GM21825 (cell line): ENCODE results near the gene NLRC5.
"Not testable (repeated sequence)": the region's sequence is repeated elsewhere in the genome, so short reads cannot be mapped to it uniquely, and the experiment has no call there.

Experiments used
- ATAC-seq: cut with Tn5 transposase; IDR thresholded peaks from one replicate; pipeline ENCODE4 v1.9.1; 2021; ENCODE audit warnings: mild to moderate bottlenecking, moderate library complexity; ENCODE audit not compliant: unreplicated experiment

NLRC5 gene

DNA sequence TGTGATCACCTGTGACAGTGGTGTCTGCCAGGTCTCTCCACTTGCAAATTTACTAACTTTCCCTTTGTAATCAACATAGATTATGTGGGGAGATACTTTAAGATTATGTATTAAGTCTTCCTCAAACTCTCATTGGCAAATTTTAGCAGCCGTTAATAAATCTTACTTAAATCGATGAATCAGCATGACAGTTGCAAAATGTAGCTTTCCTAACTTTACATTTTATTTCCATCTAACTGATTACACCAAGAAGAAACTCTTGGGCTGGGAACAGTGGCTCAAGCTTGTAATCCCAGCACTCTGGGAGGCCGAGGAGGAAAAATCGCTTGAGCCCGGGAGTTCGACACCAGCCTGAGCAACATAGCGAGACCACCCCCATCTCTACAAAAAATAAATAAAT, 79.7 kb downstream of the NLRC5 start:
- no peak for ATAC-seq

DNA sequence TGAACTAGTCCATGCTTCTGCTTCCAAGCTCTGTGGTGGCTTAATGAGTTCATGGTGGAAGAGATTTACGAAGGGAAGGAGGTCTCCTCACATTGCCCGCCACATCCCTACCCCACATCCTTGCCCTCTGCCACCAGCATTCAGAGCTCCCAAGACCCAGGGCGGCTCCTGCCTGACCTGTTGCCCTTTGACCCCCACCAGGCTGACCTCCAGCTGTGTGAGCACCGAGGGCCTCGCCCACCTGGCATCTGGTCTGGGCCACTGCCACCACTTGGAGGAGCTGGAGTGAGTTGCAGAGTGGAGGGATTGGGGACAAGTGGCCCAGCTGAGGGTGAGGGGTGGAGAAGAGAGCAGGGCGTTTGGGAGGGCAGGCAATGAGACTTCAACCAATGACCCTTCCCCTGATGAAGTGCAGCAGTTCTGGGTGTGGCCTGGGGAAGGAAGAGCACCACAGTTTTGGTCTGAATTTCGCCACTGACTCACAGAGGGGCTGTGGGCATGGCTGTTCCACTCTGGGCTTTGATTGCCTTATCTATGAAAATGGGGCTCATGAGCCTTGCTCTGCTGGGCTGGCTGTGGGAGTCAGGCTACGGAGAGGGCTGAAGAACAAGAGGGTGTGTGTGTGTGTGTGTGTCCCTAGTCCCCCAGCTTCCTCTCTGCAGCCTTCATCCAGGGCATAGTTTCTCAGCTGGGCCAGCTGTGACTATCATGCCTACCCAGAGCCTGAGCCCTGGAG, 80.4 kb downstream of the NLRC5 start:
- ATAC-seq: no peak

DNA sequence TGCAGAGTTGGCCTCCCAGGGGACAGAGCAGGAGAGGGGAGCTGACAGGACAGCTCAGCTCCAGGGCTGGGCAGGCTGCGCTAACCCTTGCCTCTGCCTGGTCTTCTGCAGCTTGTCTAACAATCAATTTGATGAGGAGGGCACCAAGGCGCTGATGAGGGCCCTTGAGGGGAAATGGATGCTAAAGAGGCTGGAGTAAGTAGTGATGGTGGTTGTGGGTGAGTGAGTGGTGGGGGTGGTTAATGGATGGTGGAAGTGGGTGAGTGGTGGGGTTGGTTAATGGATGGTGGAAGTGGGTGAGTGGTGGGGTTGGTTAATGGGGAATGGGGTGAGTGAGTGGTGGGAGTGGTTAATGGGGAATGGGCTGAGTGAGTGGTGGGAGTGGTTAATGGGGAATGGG, 81.1 kb downstream of the NLRC5 start:
- no peak for ATAC-seq

DNA sequence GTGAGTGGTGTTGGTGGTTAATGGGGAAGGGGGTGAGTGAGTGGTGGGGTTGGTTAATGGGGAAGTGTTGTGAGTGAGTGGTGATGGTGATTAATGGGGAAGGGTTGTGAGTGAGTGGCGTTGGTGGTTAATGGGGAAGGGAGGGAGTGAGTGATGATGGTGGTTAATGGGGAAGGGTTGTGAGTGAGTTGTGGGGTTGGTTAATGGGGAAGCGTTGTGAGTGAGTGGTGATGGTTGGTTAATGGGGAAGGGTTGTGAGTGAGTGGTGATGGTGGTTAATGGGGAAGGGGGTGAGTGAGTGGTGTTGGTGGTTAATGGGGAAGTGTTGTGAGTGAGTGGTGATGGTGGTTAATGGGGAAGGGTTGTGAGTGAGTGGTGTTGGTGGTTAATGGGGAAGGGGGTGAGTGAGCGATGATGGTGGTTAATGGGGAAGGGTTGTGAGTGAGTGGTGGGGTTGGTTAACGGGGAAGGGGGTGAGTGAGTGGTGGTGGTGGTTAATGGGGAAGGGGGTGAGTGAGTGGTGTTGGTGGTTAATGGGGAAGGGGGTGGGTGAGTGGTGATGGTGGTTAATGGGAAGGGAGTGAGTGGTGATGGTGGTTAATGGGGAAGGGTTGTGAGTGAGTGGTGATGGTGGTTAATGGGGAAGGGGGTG, 81.8 kb downstream of the NLRC5 start:
- ATAC-seq: not testable (repeated sequence)

DNA sequence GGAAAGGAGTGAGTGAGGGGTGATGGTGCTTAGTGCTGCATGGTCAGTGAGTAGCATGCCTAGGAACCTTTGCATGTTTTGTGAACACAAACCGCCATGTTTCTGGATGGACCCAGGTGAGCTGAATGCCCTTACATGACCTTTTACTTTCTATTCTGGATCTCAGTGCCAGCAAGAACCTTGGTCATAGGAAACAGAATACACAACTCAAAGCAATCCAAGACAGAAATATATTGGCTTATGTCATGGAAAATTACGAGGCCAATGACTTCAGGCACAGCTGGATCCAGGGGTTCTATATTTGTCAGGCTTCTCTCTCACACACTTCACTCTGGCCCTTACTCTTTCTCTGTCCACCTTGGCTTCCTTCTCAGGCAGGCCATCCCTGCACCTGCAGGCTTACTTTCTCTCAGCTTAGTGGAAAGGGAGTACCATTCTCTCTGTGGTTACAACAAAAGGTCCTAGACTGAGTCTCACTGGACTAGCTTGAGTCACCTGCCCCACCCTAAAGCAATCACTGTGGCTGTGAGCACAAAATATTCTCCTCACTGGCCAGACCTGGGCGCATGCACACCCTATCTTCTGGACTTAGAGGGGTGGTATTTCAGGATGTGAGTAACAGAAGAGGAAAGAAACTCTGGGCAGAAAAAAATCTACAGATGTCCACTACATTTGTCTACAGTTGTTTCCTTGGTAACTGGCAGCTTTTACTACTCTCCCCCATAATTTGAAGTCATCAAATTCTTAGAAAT, 82.7 kb downstream of the NLRC5 start:
- no peak for ATAC-seq

DNA sequence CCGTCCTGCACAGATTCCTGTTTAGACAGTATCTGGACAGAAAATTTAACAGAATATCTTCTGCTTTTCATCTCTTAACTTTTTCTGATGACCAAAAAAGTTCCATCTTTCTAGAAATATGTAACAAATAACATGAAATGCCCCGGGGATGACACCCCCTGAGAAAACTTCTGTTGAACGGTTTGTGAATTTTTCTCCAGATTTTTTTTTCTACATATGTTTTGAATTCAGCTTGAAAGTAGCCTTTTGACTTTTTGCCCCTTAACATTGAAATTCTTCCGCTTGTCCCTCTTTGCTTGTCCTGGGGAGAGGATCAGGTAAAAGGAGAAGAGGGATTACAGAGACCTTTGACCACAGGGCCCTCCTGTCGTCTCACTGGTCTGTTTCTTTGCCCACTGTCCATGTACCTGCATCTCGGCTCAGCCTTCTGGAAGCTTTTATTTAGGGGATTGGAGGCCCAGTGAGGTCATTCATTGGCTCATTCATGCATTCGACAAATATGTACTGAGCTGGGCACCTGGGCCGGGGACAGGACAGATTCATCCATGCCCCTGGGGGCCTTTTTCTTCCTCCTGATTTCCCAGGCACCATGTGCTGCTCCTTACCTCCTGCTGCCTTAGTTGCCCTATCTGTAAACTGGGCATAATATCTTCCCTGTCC, 83.4 kb downstream of the NLRC5 start:
- ATAC-seq: no peak

DNA sequence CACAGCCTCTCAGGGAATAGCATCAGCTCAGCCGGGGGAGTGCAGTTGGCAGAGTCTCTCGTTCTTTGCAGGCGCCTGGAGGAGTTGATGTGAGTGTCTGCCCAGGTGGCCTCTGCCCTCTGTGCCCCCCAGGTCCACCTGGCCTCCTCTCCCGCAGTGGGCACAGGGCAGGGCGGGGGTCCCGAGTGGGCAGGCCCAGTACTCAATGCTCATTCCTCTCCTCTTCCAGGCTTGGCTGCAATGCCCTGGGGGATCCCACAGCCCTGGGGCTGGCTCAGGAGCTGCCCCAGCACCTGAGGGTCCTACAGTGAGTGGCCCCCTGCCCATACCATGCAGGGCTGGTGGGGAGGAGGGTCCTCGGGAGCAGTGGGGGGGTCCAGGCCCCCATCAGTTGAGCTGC, 88.4 kb downstream of the NLRC5 start:
- no peak for ATAC-seq

DNA sequence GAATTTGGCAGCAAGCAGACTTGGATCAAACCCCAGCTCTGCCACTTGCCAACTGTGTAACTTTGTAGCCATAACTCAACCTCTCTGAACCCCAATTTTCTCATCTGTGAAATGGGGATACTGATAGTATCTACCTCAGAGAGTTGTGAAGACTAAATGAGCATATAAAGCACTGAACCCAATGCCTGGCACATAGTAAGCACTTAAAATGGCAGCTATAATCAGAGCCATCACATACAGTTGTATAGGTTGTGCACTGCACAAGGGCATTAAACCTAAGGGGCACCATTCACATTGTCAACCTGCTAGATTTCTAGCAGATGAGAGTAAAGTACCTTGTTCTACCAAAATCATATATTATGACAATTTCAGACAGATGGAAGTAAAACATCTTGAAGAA, 92.4 kb downstream of the NLRC5 start:
- no peak for ATAC-seq

DNA sequence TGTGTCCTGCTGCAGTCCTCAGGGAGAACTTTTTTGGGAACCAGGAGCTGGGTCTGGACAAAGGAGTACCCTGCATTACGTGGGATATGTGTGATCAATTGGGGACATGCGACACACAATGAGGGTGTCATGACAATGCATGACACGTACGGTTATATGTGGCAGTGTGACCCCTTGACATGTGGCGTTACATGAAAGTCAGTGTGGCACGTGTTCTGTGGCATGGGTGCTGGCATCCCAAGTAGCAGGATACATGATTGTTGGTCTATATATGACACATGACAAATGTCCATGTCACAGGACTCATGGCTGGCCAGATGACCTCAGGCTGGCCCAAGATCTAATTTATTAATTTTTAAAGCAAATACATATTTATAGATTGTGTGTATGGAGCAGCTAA, 93.3 kb downstream of the NLRC5 start:
- ATAC-seq: no peak

DNA sequence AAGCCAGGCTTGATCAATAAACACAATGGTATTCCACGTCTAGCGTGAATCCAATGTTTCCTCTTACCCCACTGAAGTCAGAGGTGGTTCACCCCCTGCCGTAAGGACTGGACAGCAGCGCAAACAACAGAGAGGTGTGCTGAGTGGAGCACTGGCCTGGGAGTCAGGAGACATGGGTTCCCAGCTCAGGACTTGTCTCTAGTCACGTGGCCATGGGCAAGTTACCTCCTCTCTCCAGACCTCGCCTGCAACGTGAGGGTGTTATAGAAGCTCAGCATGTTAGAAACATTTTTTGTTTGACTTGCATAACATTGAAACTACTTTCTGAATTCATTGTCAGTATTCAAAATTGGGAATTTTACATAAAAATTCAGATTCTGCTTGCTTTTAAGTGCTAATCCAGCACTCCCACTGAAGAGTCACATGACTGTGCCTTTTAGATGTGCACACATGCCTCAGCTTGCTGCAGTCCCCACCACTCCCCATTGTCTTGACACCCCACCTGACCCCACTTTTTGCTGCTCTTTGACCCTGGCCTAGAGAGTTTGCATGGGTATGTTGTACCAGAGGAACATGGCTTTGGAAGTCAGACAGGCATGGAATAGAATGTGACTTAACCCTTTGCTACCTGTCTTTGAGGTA, 94.2 kb downstream of the NLRC5 start:
- no peak for ATAC-seq

DNA sequence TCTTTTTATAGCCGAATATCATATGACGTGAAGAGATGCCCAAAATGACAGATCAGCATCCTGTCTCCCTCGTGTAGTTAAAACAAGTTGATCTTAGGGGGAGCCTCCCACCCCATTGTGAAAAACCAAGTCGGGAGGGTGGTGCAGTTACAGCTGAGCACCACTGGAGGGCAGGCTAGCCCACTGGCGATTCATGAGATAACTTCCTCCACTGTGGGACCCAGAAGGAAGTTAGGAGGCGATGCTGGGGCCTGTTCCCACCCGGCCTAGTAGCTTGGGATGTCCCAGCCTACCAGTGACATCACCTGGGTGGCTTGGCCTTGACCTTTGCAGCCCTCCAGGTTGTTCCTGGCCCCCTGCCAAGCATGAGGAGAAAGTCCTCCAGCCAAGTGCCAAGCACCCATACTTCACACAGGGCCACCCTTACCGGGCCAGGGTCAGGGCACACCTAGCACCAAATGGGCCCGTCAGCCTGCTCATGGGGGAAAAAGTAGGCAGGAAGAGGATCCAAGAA, 95.0 kb downstream of the NLRC5 start:
- no peak for ATAC-seq

DNA sequence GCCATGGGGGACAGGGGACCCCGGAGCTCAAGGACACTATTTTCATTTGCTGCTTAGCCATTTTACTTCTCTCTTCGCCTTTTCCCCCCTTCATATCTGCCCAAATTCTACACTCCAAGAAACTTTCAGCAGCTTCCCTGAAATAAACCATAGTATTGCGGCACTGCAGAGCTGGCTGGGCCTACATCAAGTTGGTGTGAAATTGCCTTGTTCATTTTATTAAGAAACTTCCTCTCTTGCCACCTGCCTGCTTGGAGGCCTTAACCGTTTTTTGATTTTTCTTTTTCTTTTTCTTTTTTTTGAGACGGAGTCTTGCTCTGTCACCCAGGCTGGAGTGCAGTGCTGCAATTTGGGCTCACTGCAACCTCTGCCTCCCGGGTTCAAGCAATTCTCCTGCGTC, 95.6 kb downstream of the NLRC5 start:
- no peak for ATAC-seq

DNA sequence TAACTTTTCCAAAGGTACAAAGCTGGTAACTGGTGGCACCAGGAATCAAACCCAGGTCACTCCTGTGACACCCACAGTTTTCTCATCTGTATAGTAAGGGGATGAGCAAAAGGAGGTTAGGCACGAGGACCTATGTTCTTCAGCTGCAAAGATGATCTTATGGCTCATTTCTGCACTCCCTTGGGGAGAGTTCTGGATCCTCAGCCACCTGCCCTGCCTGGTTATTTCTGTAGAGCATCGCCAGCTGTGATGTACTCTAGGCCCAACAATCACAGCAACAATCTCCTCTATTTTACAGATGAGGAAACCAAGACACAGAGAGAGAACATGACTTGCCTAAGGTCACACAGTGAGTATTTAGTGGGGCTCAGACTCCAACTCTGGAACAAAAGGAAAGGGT, 97.6 kb downstream of the NLRC5 start:
- ATAC-seq: no peak

DNA sequence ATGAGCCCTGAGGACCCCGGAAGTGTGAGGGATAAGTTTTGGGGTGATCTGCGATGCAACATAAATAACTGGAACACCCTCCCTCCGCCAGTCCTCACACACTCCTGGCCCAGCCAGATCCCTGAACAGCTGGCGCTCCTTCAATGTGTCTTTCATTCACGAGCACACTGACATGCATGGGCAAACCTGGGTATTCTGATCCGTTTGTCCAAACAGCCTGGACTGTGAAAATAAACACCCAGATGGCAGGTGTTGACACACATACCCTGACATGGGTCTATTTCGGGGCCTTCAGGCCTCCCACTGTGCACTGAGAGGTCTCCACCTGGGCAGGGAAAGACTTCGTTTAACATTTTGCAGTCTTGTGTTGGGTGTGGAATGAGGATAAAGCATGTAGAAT, 100.0 kb downstream of the NLRC5 start:
- ATAC-seq: no peak

DNA sequence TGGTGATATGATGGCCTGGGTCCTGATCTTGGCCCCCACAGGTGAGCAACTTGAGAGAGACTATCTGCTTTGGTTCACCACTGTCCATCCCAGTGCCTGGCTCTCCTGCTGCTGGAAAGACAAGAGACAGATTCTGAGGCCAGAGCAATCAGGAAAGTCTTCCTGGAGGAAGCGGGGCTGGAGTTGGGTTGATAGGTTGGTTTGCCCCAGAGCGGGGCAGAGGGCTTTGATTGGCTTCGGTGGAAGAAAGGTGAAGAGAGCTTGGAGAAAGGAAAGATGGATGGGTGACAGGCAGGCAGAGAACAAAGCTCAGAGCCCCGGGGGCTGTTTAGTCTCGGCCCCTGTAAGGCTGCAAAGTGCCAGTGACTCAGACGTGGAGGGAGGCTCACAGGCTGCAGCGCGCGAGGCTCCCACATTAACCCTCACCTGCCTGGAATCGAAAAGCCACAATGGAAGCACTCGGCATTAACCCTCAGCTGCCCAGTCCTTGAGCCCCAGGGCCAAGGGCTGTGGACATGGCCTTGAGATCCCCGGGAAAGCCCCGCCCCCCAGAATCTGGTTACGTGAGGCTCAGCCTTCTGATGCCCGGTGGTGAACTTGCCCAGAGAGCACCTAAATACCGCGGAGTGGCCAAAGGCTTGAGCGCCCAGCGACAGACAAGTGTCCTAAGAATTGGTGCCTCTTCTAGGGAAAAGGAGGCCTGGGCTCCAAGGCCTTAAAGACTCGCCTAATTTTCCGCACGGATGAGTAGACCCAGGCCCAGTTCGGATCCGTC, 102.0 kb downstream of the NLRC5 start:
- ATAC-seq: no peak

DNA sequence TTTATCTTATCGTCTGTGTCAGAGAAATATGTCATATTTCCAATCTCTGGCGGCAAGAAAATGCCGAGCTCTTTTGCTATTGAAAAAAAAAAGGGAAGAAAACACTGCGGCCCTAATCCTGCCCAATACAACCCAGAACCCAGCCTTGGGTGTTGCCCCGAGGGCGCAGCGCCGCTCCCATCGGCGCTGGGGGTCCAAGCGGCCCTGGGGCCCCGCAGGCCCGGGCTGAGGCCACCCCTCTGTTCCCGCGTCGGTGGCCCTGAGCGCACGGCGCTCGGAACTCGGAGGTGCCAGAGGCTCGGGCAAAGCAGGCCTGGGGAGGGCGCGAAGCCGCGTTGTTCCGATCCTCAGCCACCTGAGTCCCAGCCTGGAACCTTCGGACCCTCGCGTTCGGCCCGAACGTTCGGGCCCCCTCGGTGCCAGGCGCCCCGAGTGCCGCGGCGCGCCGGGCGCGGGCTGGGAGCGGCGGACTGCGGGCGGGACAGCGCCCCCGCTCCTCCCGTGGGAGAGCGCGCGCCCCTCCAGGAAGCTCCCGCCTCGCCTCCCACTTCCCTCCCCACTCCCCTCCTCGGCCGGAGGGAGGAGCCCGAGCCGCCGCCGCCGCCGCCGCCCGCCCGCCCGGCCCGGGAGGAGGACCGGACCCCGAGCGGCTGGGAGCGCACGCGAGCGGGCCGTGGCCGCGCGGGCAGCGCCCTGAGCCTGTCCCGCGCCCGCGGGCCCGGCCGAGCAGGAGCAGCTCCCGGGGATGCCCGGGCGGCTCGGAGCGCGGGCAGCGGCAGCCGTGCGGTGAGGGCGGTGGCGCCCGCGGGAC, 102.8 kb downstream of the NLRC5 start, which contains the start of gene CPNE2:
Gene CPNE2 (plus strand): TSS at position 609 of the 811 bp plus-strand sequence. CDS start 18,160 bp downstream, outside the sequence.
- peak; percentile 55 for ATAC-seq

DNA sequence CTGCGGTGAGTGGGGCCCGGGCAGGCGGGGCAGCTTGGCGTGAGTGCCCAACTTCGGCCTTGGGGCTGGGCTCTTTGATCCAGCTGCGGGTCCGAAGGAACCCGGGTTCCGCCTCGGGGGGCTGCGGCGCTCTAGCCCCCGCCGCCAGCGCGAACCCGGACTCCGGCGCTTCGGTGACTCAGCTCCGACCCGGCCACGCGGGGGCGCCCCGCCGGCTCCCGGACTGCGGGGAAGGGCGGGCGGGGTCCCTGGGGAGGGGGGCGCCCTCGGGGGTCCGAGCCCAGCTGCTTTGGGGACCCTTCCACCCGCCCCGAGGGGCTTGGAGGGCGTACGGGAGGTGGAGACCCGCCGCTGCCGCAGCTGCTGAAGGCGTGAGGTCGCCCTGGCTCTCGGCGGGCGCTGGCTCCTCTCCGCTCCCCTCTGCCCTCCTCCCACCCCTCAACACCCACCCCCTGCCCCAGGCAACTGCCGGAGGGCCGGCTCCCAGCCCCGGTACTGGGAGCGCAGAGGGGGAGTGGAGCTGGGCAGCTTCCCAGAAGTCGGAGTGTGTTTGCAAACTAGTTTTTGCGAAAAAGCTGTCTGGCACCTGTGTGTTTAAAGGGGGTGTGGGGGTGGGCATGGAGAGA, 103.5 kb downstream of the NLRC5 start:
- ATAC-seq: peak; percentile 28

DNA sequence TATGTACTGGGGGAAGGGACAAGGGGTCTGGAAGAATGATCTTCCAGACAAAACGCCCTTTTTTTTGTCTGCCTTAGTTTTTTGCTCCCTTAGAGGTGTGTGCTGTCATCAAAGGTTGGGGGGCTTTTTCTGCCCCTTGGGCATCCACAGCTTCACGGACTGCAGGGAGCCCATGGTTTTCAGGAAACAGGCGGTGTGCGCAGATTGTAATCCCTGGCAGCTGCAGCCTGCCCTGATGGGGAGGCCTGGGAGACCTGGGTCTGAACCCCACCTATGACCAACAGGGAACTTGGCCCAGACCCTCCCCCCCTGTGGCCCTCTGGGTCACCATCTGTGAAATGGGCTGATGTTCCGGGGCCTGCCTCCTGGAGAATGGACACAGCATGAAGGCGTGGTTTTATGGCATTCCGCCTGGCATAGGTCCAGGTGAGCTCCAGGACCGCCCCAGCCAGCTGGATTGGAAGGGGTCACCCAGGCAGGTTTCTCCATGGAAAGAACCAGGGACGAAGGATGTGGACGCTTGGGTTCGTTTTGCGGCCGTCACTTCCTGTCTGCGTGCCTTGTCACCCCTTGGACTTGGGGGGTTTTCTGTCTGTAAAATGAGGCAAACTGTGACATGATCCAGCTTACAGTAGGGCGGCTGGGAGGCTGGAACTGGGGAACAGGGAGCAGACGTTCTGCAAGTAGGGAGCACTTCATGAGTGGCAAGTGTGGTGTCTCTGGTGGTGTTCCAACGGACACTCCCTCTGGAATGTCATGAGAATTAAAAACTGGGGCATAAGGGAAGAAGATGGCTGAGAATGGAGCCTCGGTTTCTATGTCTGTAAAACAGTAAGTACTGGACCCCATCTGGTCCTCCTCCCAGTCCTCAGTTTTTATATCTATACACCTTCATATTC, 104.6 kb downstream of the NLRC5 start:
- ATAC-seq: no peak
